A549 treated with Mapracorat at 1 μM for 4 hours (cell line): ENCODE data around the gene KCNAB2. TPM values are rescaled to one million over a fixed set of nuclear protein-coding genes. Genes with fewer than 3 reads are reported as not detected.

Experiments
- total RNA-seq: library from RNA; stranded (reverse); fragments of 200-300 nt; extraction: Qiagen RNA extraction; gene quantifications from 5 replicates; pipeline ENCODE4 v1.2.3, GENCODE V29; 2022

The KCNAB2 gene
- total RNA-seq, result 7.0 to 8.2 TPM (median 7.7 TPM) in 5 replicates

GRCh38 chr1:6045561-6045960 lies at the start of gene KCNAB2:
KCNAB2 (plus strand) TSS chr1:6045888; CDS start chr1:6051537, 5,649 bp downstream.

Other genes with a start within 250 kb of the KCNAB2 start
- 3.5 to 6.0 TPM (median 5.1 TPM) in 5 replicates for gene NPHP4, start 53.5 kb upstream of the KCNAB2 start, total RNA-seq
- 1.2 to 2.5 TPM (median 1.4 TPM) in 5 replicates for gene CHD5, start 134.4 kb downstream of the KCNAB2 start, total RNA-seq
- gene RPL22, start 153.7 kb downstream of the KCNAB2 start, total RNA-seq, result 338 to 484 TPM (median 438 TPM) in 5 replicates
- gene RNF207, start 160.2 kb downstream of the KCNAB2 start, total RNA-seq, result 7.9 to 17.0 TPM (median 14.1 TPM) in 5 replicates
- 48.0 to 61.3 TPM (median 58.5 TPM) in 5 replicates for gene ICMT, start 190.1 kb downstream of the KCNAB2 start, total RNA-seq
- gene HES3, start 198.3 kb downstream of the KCNAB2 start, total RNA-seq, result not detected in 5 replicates
- 2.6 to 3.7 TPM (median 3.4 TPM) in 5 replicates for gene GPR153, start 215.2 kb downstream of the KCNAB2 start, total RNA-seq